Trophoblast cell (in vitro differentiated cells and primary cell): Measurements from ENCODE around the gene SS18L1.

ENCODE experiments used
- DNase-seq, 2 donors: peaks; one replicate each; pipeline ENCODE4 v3.0.0-alpha.2; 2016
- H2AFZ ChIP-seq: 2 replicates; pipeline ENCODE4 v1.6.1; 2013; ENCODE audit warnings: low read length, moderate library complexity, mild to moderate bottlenecking; ENCODE audit not compliant: insufficient read depth, poor library complexity
- H2AK5ac ChIP-seq: 2 replicates; pipeline ENCODE4 v1.6.1; 2013; ENCODE audit warnings: mild to moderate bottlenecking, low read length
- H2BK120ac ChIP-seq: 2 replicates; pipeline ENCODE4 v1.6.1; 2013; ENCODE audit warnings: low read length, mild to moderate bottlenecking, moderate library complexity; ENCODE audit not compliant: insufficient read depth, poor library complexity
- H2BK12ac ChIP-seq: 2 replicates; pipeline ENCODE4 v1.6.1; 2013; ENCODE audit warnings: mild to moderate bottlenecking, low read length, moderate library complexity
- H2BK5ac ChIP-seq: 2 replicates; pipeline ENCODE4 v1.6.1; 2013; ENCODE audit warnings: low read length, low read depth, moderate library complexity, mild to moderate bottlenecking; ENCODE audit not compliant: poor library complexity
- H3K14ac ChIP-seq: 2 replicates; pipeline ENCODE4 v1.6.1; 2013; ENCODE audit warnings: mild to moderate bottlenecking, low read length
- H3K18ac ChIP-seq: 2 replicates; pipeline ENCODE4 v1.6.1; 2013; ENCODE audit warnings: mild to moderate bottlenecking, low read length
- H3K23ac ChIP-seq: 2 replicates; pipeline ENCODE4 v1.6.1; 2013; ENCODE audit warnings: low read length
- H3K27ac ChIP-seq: 2 replicates; pipeline ENCODE4 v1.5.1; 2013; ENCODE audit warnings: low read depth, mild to moderate bottlenecking, inconsistent platforms, low read length, moderate library complexity
- H3K27me3 ChIP-seq: 2 replicates; pipeline ENCODE4 v1.6.1; 2013; ENCODE audit warnings: inconsistent platforms, mild to moderate bottlenecking, low read length, moderate library complexity; ENCODE audit not compliant: insufficient read depth
- H3K36me3 ChIP-seq, 2 experiments: 1 replicate in 1 of 2; 2 replicates in 1 of 2; pipeline ENCODE4 v1.6.1; 2013; ENCODE audit warnings: low read length in 2 of 2, mild to moderate bottlenecking in 2 of 2, moderate library complexity in 1 of 2; ENCODE audit not compliant: insufficient read depth in 2 of 2, control insufficient read depth in 1 of 2
- H3K4ac ChIP-seq: 2 replicates; pipeline ENCODE4 v1.6.1; 2013; ENCODE audit warnings: low read depth, mild to moderate bottlenecking, low read length, moderate library complexity
- H3K4me1 ChIP-seq, 2 experiments: 1 replicate in 1 of 2; 2 replicates in 1 of 2; pipeline ENCODE4 v1.6.1; 2013; ENCODE audit warnings: low read length in 2 of 2, mild to moderate bottlenecking in 2 of 2, moderate library complexity in 1 of 2; ENCODE audit not compliant: insufficient read depth in 2 of 2, control insufficient read depth in 1 of 2
- H3K4me2 ChIP-seq: 2 replicates; pipeline ENCODE4 v1.6.1; 2013; ENCODE audit warnings: inconsistent platforms, mild to moderate bottlenecking, low read length, moderate library complexity
- H3K4me3 ChIP-seq: 2 replicates; pipeline ENCODE4 v1.5.1; 2013; ENCODE audit warnings: mild to moderate bottlenecking, low read depth, low read length, inconsistent platforms
- H3K79me1 ChIP-seq: one replicate; pipeline ENCODE4 v1.6.1; 2013; ENCODE audit warnings: low read length
- H3K79me2 ChIP-seq: 2 replicates; pipeline ENCODE4 v1.6.1; 2013; ENCODE audit warnings: low read length, mild to moderate bottlenecking; ENCODE audit not compliant: control insufficient read depth, insufficient read depth, poor library complexity
- H3K9ac ChIP-seq: 2 replicates; pipeline ENCODE4 v1.6.1; 2013; ENCODE audit warnings: mild to moderate bottlenecking, low read length
- H3K9me3 ChIP-seq: 2 replicates; pipeline ENCODE4 v1.6.1; 2013; ENCODE audit warnings: low read depth, mild to moderate bottlenecking, control low read depth, inconsistent platforms, low read length; ENCODE audit not compliant: insufficient read depth
- H4K12ac ChIP-seq: 2 replicates; pipeline ENCODE4 v1.6.1; 2013; ENCODE audit warnings: low read depth, mild to moderate bottlenecking, low read length, moderate library complexity
- H4K8ac ChIP-seq: 2 replicates; pipeline ENCODE4 v1.6.1; 2013; ENCODE audit warnings: low read depth, mild to moderate bottlenecking, low read length, moderate library complexity
- H4K91ac ChIP-seq: one replicate; pipeline ENCODE4 v1.6.1; 2013; ENCODE audit warnings: low read depth, mild to moderate bottlenecking, low read length, moderate library complexity
- WGBS: extraction: QIAGEN DNeasy Blood & Tissue Kit; methylation state at CpG from one replicate; pipeline ENCODE4 v1.1.7; 2013; ENCODE audit warnings: missing lambda C conversion rate; ENCODE audit not compliant: insufficient read length, insufficient coverage; ENCODE audit errors: extremely low coverage; 5-methylcytosine and 5-hydroxymethylcytosine counted together

Gene SS18L1

GRCh38 chr20:62191781-62192559 is 48.4 kb downstream of the SS18L1 start:
- H4K8ac ChIP-seq, result no peak overlapping the region
- no peak for DNase-seq
- H4K12ac ChIP-seq, result no peak overlapping the region
- peaks cover 0 to under 1% of the 10 kb centered on the region in 2 experiments for H3K4me1 ChIP-seq
- H2BK120ac ChIP-seq, result no peak overlapping the region
- H3K9ac ChIP-seq, result no peak overlapping the region
- no peak overlapping the region for H3K18ac ChIP-seq
- H3K23ac ChIP-seq, result no peak overlapping the region
- no peaks in the 10 kb centered on the region for H3K79me1 ChIP-seq
- H2BK12ac ChIP-seq, result no peak overlapping the region
- no peaks in the 10 kb centered on the region for H3K79me2 ChIP-seq
- H4K91ac ChIP-seq, result no peak overlapping the region
- H3K27me3 ChIP-seq, result no peaks in the 10 kb centered on the region
- H2AK5ac ChIP-seq, result no peak overlapping the region
- no peak overlapping the region for H3K14ac ChIP-seq
- H2BK5ac ChIP-seq, result no peak overlapping the region
- H3K4ac ChIP-seq, result no peak overlapping the region
- no peak overlapping the region for H3K4me2 ChIP-seq
- no peak overlapping the region for H2AFZ ChIP-seq
- peaks cover 2% of the 10 kb centered on the region for H3K9me3 ChIP-seq
- H3K36me3 ChIP-seq, result peaks cover 22 to 23% of the 10 kb centered on the region in 2 experiments
- H3K27ac ChIP-seq, result no peak overlapping the region
- no CpG with 5 or more reads among the region's 14 CpGs for WGBS
- no peak overlapping the region for H3K4me3 ChIP-seq

DNA sequence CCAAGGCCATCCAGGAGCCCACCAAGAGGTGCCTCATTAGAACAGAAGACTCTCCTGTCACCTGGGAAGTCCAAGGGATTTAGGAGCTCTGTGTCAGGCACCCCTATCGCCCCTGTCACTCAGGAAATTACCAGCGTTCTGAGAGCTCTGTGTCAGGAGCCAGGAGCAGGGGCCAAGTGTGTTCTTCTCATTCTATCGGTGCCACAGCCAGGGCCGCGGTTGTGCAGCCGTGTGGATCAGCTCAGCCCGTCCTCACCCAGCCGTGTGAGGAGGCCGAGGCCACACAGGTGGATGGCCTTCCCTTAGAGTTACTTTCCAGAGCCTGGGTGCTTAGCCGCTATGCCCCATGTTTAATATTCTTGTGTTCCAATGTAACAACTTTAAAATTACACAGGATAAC is 49.1 kb downstream of the SS18L1 start:
- Histone ChIP-seq H3K14ac (no peak overlapping the region), H3K4ac (no peak overlapping the region), H3K4me1 (no peaks in the 10 kb centered on the region), H2AFZ (no peak overlapping the region), H2BK120ac (no peak overlapping the region), H4K8ac (no peak overlapping the region), H2BK12ac (no peak overlapping the region), H3K4me2 (no peak overlapping the region), H3K27me3 (no peaks in the 10 kb centered on the region), H3K79me2 (no peaks in the 10 kb centered on the region), H3K18ac (no peak overlapping the region), H3K23ac (no peak overlapping the region), H3K79me1 (no peaks in the 10 kb centered on the region), H4K12ac (no peak overlapping the region), H3K9ac (no peak overlapping the region), H3K27ac (no peak overlapping the region), H3K9me3 (peaks cover 2% of the 10 kb centered on the region), H4K91ac (no peak overlapping the region), H3K4me3 (no peak overlapping the region), H2AK5ac (no peak overlapping the region), H3K36me3 (peaks cover 25 to 26% of the 10 kb centered on the region in 2 experiments), H2BK5ac (no peak overlapping the region)
- no CpG with 5 or more reads among the region's 10 CpGs for WGBS
- DNase-seq, result no peak

DNA sequence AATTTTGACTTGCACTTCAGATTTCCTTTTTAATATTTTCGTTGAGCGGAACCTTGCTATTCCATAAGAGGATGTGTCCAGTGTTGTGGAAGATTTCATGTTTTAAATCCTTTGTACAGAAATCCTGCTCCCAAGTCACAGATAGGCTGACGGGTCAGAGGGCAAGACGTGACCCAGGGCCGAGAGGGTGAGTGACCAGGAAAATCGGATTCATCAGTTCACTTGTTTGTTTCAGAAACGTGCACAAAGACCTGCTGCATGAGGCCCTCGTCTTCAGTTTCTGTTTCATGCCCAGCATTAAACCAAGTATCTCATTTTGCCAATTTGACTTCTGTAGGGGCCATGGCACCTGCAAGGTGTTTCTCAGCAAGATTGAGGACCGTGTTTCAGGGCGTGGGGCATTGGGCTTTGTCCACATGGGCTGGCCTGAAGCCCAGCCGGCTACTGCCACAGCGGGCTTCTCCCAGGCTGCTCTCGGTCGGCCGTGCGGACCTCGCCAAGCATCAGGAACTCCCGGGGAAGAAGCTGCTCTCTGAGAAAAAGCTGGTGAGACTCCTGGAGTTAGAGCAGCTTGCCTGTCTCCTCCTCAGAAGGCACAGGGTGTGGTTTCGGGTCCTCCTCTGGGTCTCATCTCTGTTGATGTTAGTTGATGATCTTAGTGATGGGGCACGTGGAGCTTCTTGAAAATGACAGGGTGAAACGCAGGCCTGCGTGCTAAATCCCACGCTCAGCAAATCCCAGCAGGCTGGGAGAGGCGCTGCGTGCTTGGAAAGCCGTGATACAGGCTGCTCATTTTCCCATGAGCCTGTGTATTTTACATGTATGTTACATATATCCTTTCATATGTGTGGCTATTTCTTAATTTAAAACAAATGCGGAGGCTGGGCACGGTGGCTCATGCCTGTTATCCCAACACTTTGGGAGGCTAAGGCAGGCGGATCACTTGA is 49.8 kb downstream of the SS18L1 start:
- Histone ChIP-seq H3K79me2 (no peaks in the 10 kb centered on the region), H2AK5ac (no peak overlapping the region), H3K14ac (no peak overlapping the region), H3K79me1 (no peaks in the 10 kb centered on the region), H2AFZ (no peak overlapping the region), H2BK120ac (no peak overlapping the region), H3K18ac (no peak overlapping the region), H3K36me3 (peaks cover 32 to 34% of the 10 kb centered on the region in 2 experiments), H3K27me3 (no peaks in the 10 kb centered on the region), H3K27ac (no peak overlapping the region), H2BK12ac (no peak overlapping the region), H3K4me3 (no peak overlapping the region), H3K4me1 (no peaks in the 10 kb centered on the region), H3K4ac (no peak overlapping the region), H3K4me2 (no peak overlapping the region), H4K8ac (no peak overlapping the region), H3K9me3 (peaks cover 2% of the 10 kb centered on the region), H2BK5ac (no peak overlapping the region), H4K91ac (no peak overlapping the region), H4K12ac (no peak overlapping the region), H3K23ac (no peak overlapping the region), H3K9ac (no peak overlapping the region)
- no peak for DNase-seq
- WGBS, result no CpG with 5 or more reads among the region's 29 CpGs

GRCh38 chr20:62195075-62195405 is 51.5 kb downstream of the SS18L1 start:
- Histone ChIP-seq H2AFZ (no peak overlapping the region), H2BK5ac (no peak overlapping the region), H3K27me3 (no peaks in the 10 kb centered on the region), H3K79me2 (no peaks in the 10 kb centered on the region), H3K36me3 (peaks cover 39% of the 10 kb centered on the region in 2 experiments), H3K4me1 (no peaks in the 10 kb centered on the region), H3K14ac (no peak overlapping the region), H3K4me3 (no peak overlapping the region), H2BK12ac (no peak overlapping the region), H4K91ac (no peak overlapping the region), H3K27ac (no peak overlapping the region), H4K8ac (no peak overlapping the region), H3K4ac (no peak overlapping the region), H3K18ac (no peak overlapping the region), H3K23ac (no peak overlapping the region), H3K4me2 (no peak overlapping the region), H3K9me3 (peaks cover 2% of the 10 kb centered on the region), H3K9ac (no peak overlapping the region), H2AK5ac (no peak overlapping the region), H2BK120ac (no peak overlapping the region), H4K12ac (no peak overlapping the region), H3K79me1 (no peaks in the 10 kb centered on the region)
- no CpG with 5 or more reads among the region's 8 CpGs for WGBS
- DNase-seq, result no peak
